GM08714 (cell line): Measurements from ENCODE around the gene NUMB.

Source experiments
- H3K4me3 ChIP-seq: fragments of 200-500 bp; sonication (Bioruptor generic); 2 replicates; pipeline ENCODE4 v1.5.1; 2014; ENCODE audit warnings: mild to moderate bottlenecking, low read length, inconsistent platforms
- ZNF274 ChIP-seq: IDR thresholded peaks from 2 replicates; pipeline ENCODE4 v1.6.1; 2012; ENCODE audit warnings: mild to moderate bottlenecking, low read depth, low read length

The NUMB gene

DNA sequence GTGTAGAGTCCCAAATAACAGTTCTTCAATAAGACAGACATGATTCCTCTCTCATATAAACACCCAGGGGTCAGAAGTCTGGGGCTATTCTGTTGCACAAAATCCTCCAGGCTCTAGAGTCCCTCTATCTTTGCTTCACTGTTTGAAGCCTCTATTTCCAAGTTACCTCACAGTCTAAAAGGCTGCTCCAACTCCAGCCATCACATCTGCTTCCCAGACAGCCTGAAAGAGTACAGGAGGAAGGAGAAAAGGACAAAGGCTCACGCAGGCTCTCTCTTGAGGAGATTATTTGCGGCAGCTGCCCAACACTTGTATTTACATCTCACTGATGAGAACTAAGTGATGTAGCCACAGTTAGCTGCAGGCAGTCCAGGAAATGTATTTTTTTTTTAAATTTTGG, 214.6 kb downstream of the NUMB start:
- H3K4me3 ChIP-seq = no peak overlapping the region
- TF ChIP-seq ZNF274 = no peak

DNA sequence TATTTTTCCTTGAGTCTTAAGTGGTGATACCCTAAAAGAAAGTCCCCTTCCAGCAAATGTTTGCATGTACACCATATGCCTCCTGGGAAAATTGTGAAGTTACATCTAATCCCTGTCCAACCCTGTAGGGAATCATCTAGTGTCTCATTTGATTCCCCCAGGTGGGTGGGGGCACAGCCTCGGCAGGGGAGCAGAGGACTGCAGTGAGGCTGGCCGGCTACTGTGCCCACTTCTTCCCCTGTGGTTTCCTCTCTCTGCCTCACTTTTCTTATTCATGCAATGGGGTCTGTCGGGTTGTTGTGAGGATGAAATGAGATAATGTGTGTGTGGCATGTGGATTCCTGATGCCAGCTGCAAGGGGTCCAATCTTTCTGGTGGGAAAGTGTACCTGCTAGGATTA, 215.0 kb downstream of the NUMB start:
- no peak overlapping the region for H3K4me3 ChIP-seq
- no peak for TF ChIP-seq ZNF274

- no peak for TF ChIP-seq ZNF274
- no peak overlapping the region for H3K4me3 ChIP-seq
Observed at GRCh38 chr14:73242357-73242901, 215.9 kb downstream of the NUMB start.

GRCh38 chr14:73241481-73242165, 216.7 kb downstream of the NUMB start:
- TF ChIP-seq ZNF274 = no peak
- no peak overlapping the region for H3K4me3 ChIP-seq

DNA sequence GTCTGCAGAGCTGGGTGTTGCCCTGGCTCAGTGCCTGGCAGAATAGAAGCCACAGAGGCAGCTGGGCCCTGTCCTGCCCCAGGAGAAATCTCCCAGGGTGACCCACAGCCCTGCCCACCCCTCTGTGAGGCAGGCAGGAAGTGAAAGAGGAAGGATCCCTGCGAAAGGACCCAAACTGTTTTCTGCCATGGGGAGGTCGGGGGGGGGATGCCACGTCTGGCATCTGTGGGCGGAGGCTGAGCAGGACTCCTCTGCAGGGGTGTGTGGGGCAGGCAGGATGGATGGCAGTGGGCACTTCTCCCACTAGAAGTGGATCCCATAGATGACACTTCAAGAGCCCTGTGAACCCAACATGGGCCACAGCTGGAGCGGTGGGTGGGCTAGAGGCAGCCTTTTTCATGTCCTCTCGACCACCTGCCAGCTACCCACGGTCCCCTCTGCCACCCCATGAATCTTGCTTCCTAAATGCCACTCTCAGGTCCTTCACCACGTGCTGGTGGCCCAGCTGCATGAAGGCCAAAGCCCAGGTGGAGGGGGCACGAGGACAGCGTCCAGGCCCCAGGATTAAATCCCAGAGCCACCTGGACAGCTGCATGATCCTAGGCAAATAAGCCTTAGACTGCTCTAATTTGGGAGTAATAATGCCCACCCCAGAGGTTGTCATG, 217.4 kb downstream of the NUMB start:
- no peak for TF ChIP-seq ZNF274

GRCh38 chr14:73239393-73240241, 218.7 kb downstream of the NUMB start:
- H3K4me3 ChIP-seq = no peak overlapping the region
- TF ChIP-seq ZNF274 = no peak

More for the DNA sequence above, 217.4 kb downstream of the NUMB start:
- H3K4me3 ChIP-seq = no peak overlapping the region

DNA sequence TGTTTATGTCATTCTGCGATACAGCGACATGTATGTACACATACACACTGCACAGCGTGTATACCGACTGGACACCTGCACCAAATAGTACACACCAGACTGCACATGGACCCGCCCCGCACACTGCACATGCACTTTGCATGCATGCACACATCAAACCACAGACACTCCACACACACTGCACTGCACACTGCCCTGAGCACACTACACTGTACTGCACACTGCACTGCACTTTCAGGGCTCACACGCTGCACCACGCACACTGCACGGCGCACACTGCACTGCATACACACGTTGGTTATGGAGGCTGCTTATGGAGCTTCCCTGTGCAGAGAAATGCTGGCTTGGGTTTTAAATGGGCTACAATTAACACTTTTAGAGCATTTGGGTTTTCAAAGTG, 219.4 kb downstream of the NUMB start:
- no peak overlapping the region for H3K4me3 ChIP-seq

DNA sequence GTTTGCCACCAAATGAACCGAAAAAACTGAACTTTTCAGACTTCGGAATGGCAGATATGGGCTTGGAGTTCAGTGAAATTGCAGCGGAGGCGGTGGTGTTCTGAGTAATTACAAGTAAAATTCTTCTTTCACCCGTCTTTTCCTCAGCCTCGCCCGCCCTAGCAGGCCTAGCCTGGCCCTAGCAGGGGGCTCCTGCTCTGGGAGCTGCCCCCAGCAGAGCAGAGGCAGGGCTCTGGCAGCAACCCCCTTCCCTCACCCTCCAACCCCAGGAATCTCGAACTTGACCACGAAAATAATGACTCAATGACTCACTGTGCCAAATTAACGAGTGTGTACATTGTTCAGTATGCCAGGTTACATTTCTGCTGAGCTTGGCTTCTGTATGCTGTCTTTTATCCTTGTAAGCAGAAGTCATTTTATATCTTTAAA, 219.9 kb downstream of the NUMB start:
- TF ChIP-seq ZNF274 = no peak
- no peak overlapping the region for H3K4me3 ChIP-seq

More for the DNA sequence above, 219.4 kb downstream of the NUMB start:
- TF ChIP-seq ZNF274 = no peak

- H3K4me3 ChIP-seq = peak overlapping the region; percentile 31; the same call in 1 of the 2 replicates
- TF ChIP-seq ZNF274 = no peak
Observed at GRCh38 chr14:73237786-73238423, 220.4 kb downstream of the NUMB start.

DNA sequence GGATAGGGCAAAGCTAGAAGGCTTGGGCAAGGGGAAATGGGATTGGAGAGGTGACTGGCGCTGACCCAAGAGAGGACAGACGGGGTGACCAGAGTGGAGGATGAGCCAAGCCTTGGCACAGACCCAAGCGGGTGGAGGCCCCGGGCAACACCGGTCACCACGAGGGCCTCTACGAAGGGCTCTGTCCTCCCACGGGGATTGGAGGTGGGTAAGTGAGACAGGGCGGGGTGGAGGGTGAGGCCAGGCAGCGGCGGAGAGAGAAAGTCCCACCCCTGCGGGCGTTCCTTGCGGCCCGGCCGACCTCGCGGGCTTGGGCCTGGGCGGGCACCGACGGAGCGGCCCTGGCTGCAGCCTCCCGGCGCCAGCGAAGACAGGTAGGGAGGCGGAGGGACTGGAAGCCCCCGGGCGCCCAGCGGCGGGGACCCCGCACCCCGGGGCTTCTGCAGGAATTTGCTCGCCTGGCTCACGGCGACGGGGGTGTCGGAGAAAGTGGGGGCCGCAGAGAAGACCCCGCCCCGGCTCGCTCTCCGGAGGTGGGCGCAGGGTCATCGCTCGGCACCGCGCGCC, 221.0 kb downstream of the NUMB start, which contains the start of gene PAPLN:
Gene PAPLN, plus strand, starts transcription at position 288 of the 567 bp plus-strand sequence. CDS start 2,273 bp downstream, outside the sequence.
- H3K4me3 ChIP-seq = peak within 1 kb of the TSS; percentile 31; the same call in 1 of the 2 replicates

GRCh38 chr14:73236752-73237218, 221.6 kb downstream of the NUMB start:
- H3K4me3 ChIP-seq = no peak overlapping the region
- TF ChIP-seq ZNF274 = no peak

More for the DNA sequence above, 221.0 kb downstream of the NUMB start, which contains the start of gene PAPLN:
- TF ChIP-seq ZNF274 = no peak

GRCh38 chr14:73236157-73236556, 222.2 kb downstream of the NUMB start:
- no peak overlapping the region for H3K4me3 ChIP-seq
- no peak for TF ChIP-seq ZNF274

GRCh38 chr14:73235531-73236155, 222.7 kb downstream of the NUMB start:
- TF ChIP-seq ZNF274 = no peak
- H3K4me3 ChIP-seq = no peak overlapping the region
